ENCODE data around the gene CCDC85C.

GRCh38 chr14:99564256-99564925, 39.6 kb downstream of the CCDC85C start:
- TF ChIP-seq CTCF (IDR thresholded peaks at IDR 0.05; ENCODE audit: low read depth, low read length) (no peak), EZH2phosphoT487 (IDR thresholded peaks at IDR 0.05; ENCODE audit: low read depth) (no peak)
